HK-2 (cell line): ENCODE measurements around the gene NHLRC4.

Source experiments
- DNase-seq: peaks from one replicate; pipeline ENCODE4 v3.0.0-alpha.2; 2018; ENCODE audit not compliant: unreplicated experiment

Gene NHLRC4, protein sequence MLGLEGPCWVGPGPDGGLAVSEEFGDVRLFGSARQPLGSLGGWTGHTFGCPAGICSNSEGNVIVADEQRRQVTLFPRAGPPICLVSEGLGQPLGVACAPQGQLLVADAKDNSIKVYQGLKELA

DNA sequence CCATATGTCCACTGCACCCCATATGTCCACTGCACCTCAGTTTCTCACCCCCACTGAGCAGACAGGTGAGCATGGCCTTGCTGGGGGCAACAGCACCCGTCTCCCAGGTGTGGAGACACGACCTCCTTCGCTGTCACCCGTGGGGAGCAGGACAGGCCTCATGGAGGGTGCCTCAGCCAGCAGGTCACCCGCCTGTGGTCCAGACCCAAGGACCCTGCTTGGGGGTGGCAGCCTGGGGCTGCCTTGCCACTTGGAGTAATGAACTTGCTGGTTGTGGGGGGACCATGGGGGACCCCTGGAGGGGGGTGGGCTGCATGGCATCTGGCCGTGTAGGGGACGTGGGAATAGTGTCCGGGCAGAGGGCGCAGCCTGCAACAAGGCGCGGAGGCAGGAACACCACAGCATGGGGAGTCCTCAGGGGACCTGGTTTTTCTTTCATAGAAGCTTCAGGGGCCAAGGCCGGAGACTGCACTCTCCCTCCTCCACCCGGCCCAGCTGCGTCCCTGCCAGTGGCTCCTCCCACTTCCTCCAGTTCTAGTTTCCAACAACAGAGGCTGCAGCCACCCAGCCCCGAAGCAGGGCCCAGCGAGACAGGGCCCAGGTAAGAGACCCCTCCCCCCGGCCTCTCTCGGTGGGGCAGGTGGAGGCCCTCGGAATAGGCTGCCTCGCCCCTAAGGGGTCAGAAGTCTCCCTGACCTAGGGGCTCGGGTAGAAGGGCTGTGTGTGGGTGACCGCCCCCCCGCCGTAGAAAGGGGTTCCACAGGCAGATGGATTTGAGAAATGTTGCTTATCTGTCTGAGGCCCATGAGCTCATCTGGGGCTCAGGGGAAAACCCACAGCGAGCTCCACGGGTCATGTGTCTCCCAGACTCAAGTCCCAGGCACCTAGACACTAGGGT lies at the start of gene NHLRC4:
Gene NHLRC4 (plus strand): TSS at position 531 of the 898 bp plus-strand sequence. CDS start 1,043 bp downstream, outside the sequence.
- no peak for DNase-seq

DNA sequence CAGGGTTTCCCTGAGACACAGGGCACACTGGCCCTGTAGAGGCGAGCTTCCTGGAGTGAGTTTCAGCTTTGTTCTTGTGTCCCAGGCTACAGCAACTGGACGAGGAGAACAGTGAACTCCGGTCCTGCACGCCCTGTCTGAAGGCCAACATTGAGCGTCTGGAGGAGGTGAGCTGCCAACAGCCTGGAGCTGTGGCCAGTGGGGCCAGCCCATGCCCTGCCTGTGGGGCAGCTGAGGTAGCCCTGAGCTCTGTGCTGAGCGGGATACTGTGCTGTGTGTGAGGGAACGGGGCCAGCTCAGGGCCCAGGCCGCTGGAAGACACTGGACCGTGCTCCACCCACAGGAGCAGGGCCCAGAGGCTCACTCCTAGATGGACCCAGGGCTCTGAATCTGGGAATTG lies 47.9 kb upstream of the NHLRC4 start:
- no peak for DNase-seq

DNA sequence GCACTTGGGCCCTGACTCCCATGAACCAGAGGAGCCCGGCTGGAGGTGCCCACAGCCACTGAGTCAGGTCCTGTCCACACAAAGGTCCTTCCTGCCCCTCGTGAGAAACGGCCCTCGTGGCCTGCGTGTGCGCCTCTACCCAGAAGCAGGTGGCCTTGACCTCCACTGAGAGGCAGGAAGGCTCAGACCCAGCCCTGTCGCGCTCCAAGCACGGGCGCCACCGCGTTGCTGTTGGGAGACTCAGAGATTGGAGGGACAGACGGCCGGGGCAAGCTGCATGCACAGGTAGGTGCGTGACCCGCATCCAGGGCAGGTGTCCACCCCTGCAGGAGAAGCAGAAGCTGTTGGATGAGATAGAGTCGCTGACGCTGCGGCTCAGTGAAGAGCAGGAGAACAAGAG lies 47.4 kb upstream of the NHLRC4 start:
- DNase-seq, result no peak

DNA sequence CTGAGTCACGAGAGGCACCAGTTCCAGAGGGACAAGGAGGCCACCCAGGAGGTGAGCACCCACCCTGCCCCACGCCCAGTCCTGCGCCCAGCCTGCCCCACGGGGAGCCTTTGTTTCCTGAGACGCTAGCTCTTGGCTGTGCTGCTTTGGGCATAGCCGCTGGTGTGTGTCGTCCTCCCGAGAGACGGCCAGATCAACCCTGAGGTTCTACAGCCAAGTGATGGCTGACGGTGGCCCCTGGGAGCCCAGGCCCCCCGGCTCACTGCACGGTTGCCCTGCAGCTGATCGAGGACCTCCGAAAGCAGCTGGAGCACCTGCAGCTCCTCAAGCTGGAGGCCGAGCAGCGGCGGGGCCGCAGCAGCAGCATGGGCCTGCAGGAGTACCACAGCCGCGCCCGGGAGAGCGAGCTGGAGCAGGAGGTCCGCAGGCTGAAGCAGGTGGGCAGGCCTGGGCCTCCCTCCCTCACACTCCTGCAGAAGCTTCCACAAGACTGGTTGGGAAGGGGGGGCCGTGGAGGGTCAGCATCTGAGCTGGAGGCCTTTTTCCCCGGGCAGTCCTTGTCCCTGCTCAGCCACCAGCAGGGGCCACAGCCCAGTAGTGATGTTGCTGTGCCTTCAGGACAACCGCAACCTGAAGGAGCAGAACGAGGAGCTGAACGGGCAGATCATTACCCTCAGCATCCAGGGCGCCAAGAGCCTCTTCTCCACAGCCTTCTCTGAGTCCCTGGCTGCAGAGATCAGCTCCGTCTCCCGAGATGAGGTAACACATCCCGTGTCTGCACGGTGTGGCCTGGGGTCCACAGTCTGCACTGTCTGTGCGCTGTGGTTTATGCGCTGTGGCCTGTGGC lies 46.7 kb upstream of the NHLRC4 start:
- no peak for DNase-seq

DNA sequence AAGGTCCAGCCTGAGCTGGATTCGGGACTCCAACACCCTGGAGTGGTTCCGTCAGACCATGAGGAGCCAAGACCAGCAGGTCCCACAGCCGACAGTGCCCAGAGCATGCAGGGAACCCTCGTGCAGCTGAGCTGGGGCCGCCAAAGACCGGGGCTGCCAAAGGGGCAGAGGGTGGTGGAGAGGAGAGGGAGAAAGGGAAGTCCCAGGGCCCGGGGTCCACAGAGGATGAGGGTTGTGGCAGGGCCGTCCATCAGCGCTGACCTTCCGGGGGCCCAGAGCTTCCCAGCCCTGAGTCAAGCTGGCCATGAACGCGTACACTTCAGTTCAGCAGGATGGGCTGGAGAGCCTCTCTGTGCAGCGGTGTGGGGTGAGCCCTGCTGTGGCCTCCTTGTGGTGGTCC lies 46.0 kb upstream of the NHLRC4 start:
- no peak for DNase-seq

DNA sequence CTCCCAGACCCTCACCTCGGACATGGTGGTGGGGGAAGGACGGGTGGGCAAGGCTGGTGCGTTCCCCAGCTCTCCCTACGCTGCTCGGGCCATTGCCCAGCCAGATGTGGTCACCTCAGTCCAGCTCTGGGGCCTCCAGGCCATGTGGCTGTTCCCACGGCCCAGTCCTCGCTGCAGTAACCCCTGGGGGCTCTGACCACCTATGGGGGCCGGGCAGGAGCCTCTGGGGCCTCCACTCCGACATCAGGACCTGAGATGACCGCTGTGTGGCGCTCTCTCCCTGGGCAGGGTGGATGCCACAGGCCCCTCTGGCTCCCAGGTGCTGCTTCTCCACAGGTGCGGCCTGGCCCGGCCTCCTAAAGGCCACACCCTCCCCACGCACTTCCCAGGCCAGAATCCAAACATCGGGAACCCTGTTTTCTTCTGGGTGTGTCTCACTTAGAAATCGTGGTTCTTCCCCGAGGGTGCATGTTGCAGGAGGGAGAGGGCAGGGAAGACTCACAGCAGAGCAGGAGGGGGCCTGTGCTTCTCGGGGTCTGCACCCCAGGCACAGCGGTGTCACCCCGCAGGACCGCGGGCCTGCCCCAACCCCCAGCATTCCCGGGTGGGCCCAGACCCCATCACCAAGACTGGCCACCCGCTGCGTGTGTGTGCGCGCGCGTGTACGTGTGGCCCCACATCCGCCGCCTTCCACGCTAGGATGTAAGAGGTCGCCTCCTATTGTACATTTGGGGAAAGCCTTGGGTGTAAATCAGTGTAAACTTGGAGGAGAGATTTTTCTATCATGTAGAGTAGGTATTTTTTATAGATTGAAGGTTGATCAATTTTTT lies 45.2 kb upstream of the NHLRC4 start:
- no peak for DNase-seq

DNA sequence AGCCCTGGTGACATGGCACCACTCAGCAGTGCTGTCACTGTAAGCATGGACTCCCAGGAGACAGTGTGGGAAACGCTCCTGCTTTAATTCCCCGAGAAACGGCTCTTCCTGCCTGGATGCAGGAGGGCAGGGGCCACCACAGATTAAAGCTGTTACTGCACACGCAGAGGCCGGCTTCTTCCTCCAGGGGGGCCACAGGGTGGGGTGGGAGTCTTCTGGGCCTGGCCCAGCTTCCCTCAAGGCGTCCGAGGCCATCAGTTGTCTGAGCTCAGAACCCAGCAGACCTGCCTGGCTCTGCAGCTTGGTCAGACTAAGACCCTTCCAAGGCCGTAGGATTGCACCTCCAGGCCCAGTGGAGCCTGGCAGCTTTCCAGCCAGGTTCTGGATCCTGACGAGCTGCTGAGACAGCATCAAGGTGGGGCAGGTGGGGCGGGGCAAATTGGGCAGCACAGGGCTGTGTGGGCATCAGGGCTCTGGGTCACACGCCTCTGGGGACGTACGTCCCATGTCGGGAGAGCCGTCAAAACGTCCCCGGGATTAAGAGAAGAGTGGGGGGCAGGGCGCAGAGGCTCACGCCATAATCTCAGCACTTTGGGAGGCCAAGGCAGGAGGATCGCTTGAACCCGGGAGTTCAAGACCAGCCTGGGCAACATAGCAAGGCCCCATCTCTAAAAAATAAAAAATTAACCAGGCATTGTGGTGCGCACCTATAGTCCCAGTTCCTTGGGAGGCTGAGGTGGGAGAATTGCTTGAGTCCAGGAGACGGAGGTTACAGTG lies 44.3 kb upstream of the NHLRC4 start:
- DNase-seq, result no peak

DNA sequence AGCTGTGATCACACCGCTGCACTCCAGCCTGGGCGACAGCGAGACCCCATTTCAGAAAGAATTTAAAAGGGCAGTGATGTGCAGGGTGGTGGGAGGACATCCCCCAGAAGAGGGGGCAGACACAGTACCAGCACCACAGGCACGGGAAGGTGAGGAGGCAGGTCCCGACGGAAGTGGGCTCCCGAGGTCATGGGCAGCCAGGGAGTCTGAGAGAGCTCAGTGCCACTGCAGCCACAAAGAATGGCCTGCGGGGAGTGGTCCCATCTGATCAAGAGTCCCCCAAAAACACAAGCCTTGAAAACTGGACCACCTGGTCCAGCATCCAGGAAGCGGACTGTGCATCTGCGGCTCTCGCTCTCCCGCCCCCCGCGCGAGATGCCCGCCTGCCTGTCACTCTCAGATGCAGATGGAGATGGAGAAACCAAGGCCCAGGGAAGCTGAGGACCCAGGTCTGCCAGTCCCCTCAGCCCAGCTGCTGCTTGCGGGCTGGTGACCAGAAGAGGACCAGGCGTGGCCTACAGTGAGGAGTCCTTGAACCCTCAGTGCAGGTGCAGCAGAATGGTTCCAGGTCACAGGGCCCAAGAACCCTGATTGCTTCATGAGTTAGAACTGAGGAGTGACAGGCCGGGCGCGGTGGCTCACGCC lies 43.6 kb upstream of the NHLRC4 start:
- DNase-seq, result no peak

DNA sequence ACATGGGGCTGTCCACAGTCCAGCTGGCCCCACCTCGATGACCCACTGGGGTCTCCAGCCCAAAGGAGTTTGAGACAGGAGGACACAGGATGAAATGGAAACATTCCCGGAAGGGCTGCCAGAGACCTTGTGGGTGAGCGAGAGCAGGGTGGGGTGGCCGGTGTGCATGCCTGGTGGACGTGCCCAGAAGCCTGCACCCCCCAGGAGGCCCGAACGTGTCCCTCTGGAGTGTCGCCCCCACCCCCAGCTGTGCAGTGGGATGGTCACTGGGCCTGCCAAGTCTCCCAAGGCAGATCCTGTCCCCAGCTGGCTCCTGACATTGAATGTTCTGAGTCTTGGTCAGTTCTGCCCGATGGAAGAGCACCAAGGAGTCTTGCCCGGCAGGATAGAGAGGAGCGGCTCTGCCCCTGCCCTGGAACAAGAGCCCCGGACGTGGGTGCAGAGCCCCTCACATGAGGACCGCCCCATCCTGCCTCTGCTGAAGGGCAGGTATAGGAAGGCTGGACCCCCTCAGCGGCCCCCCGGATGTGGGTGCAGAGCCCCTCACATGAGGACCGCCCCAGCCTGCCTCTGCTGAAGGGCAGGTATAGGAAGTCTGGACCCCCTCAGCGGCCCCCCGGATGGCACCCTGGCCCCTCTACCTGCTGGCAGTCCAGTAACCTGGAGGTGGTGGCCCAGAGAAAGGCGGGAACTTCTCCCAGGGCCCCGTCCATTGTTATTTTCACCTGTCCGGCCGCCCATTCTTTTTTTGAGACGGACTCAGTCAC lies 42.3 kb upstream of the NHLRC4 start:
- DNase-seq, result no peak

DNA sequence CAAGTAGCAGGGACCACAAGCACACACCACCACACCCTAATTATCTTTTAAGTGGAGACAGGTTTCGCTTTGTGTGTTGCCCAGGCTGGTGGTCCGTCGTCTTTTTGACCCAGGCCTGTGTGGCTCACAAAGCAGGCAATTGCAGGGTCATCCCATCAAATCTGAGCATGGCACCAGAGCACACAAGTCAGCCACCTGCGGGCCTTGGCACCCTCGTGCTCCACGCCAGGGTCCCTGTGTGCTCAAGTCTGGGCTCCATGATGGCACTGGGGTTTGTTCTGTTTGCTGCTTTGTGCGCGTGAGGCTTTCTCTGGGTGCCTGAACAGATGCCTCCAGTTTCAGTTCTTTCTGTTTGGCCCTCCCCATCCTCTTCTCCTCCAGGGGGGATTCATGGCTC lies 41.7 kb upstream of the NHLRC4 start:
- DNase-seq, result no peak

DNA sequence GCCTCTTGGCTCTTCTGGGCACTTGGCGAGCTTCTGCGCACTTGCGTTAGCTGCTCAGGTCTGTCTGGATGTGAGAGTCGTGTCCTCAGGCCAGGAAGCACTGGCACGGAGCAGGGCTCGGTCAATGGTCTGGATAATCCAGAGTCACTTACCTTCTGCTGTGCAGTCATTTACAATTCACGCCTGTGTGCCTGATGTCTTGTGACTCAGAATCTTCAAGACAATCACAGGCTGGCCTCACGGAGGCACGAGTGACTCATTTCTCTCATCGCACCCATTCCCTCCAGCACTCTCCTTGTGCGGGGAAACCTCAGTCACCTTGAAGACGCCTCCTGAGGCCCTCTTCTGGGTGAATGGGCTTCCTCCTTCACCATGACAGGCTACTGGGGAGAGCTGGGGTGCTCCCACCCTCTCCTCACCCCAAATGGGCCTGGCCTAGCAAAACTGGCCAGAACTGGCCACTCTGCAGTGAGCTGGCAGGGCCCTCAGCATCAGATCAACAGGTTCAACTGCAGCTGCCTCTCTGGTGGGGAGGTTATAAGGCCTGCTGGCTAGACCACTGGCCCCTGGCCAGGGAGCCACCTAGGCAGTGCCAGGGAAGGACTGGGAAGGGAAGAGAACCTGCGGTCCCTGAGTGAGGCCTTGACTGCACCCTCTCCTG lies 41.2 kb upstream of the NHLRC4 start:
- DNase-seq, result peak; percentile 82

DNA sequence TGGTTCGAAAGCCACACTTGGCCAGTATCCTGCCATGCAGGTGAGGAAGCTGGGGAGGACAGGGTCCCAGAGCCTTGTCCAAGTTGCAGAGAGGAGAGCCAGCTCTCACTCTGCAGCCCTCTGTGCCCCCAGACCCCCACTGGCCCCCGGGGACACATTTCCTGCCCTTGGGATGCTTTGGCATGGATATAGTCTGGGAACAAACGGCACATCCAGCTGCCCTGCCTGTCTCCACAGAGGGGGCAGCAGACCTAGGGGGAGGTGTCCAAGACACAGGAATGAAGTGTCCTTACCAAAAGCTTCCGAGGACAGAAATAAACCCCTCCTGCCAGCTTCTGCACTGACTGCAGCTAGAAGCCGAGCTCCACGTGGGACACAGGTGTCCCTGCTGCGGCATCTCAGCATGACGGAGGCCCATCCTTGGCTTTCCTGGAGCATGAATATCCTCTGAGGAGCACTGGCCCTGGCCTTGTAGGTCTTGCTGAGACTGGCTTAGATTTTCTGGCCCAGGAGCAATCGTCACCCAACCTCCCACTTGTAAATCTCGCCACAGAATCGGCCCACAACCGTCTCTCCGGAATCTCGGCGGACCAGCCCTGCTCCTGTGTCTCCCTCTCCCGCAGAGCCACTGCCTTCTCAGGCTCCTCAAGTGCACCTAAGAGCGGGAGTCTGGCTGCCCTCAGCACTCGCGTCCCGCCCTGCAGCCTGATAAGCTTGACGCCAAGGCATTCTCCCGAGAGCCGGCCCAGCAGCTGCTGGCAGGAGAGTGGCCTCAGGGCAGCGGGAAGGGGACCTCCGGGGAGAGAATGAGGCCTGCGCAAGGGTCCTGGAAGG lies 40.4 kb upstream of the NHLRC4 start:
- peak; percentile 25 for DNase-seq

DNA sequence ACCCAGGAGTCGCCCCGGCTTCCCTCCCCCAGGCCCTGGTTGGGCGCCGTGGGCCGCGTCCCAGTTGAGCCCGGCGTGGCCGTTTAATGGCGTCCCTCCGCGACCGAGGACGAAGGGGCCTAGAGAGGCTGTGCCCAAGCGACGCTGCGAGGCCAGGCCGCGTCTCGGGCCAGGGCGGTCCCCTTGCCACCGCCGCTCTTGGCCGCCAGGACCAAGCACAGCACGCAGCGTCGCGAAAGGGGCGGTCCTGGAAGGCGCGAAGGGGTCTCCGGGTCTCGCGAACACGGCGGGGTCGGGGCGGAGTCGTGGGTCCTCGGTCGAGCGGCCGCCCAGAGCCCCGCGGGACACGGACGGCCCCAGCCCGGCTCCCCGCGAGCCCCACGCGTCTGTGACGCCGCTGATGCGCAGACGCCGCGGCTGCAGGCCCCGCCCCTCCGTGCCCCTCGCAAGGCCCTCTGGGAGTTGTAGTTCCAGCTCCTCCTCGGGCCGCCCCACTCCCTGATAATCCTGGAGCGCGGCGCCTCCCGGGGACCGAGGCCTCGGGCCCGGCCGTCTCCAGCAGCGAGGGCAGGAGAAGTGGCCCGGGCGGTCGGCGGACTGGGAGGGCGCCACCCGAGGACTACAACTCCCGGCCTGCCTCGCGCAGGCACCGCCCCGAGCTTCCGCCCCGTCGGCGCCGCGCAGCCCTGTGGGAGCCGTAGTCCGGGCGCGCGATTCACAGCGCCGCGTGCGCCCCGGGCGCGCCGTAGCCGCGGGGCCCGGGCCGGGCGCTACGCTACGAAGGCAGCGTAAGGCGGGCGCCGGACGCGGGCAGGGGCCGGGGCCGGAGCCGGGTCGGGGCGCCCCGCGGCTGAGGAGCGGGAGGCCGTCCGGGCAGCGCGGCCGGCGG lies 39.5 kb upstream of the NHLRC4 start, which contains the start of gene CAPN15:
Gene CAPN15 (plus strand): TSS at position 698 of the 889 bp plus-strand sequence. CDS start 19,127 bp downstream, outside the sequence.
- DNase-seq, result peak; percentile 83

DNA sequence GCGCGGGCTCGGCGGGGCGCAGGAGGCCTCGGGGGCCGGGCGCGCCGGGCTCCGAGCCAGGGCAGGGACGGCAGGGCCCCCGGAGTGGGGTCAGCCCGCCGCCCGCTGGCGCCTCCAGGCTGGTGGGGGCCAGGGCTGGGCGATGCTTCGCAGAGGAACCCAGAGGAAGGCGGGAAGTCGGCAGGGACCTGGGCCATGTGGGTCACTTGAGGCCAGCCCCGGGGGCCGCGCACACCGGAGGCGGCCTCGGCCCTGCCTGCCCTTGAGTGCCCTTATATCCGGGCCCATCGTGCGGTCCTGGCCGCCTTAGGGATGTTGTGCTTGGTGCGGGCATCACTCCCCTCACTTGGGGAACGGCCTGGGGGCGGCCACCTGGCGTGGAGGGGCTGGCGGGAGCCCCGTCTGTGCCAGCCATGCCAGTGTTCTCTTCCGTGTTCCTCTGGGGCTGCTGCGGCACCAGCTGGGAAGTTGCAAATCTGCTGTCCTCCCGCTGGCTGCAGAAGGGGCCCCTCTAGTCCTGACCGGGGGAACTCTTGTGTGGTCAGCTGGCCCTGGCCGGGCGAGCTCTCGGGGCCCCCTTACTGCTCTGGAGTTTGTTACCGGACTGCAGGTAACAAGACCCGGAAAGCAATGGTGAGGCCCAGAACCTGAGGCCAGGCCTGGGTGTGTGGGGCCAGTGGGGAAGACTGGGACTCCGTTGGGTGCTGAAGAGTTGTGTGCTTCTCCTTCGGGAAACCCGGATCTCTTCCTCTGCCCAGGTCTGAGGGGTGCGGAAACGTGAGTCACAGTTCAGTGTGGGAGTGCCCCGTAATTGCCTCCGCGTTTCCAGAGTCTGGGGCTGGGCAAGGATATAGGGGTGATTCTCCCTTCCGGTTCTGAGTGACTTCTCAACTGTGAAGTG lies 38.4 kb upstream of the NHLRC4 start:
- peak; percentile 58 for DNase-seq

DNA sequence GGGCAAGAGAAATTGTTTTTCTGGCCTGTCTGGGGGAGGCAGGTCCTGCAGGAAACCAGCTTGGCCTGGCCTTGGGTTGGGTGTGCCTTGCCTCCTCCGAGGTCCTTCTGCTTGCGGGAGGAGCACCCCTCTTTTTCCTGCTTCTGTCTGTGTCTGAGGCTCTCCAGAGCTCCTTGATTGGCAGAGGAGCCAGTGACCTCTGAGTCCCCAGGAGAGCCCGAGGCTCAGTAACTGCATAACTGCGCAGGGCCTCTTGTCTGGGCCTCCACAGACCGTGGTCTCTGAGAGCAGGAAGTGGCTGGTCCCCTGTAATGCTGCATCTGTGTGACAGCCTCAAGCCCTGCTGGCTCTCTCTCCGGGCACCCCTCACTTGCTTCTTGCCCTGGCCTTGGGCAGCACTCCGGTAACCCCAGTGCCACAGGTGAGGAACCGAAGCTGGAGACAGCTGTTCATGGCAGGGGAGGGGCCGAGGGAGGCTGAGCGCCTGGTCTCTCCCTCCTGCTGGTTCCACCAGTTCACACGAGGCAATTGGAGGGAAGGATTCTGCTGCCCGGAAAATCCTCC lies 37.7 kb upstream of the NHLRC4 start:
- DNase-seq, result no peak
